GM12878 (cell line): ENCODE measurements around the gene MEIS1.

Experiments used
- ATF2 ChIP-seq: IDR thresholded peaks from 2 replicates; pipeline ENCODE4 v1.6.1; 2012; ENCODE audit warnings: low read length, inconsistent platforms
- CBX3 ChIP-seq: fragments of 200-600 bp; sonication (generic); IDR thresholded peaks from 2 replicates; pipeline ENCODE4 v1.6.1; 2016; ENCODE audit warnings: low read depth, borderline replicate concordance
- CTCF ChIP-seq, 3 experiments: IDR thresholded peaks in 2 of 3; conservative IDR thresholded peaks in 1 of 3; 2 replicates each; pipeline ENCODE4 v1.5.1; 2011; ENCODE audit warnings: low read depth in 3 of 3, low read length in 3 of 3, mild to moderate bottlenecking in 3 of 3, control low read depth in 2 of 3, moderate library complexity in 2 of 3, inconsistent platforms in 1 of 3, mixed read lengths in 1 of 3; ENCODE audit not compliant: control insufficient read depth in 2 of 3, insufficient read depth in 1 of 3; ENCODE audit errors: extremely low read depth in 1 of 3
- MAX ChIP-seq: IDR thresholded peaks from 2 replicates; pipeline ENCODE4 v1.6.1; 2012; ENCODE audit warnings: low read depth, low read length, improper control_type of control experiment
- NKRF ChIP-seq: fragments of 450-650 bp; conservative IDR thresholded peaks from 2 replicates; pipeline ENCODE4 v1.6.1; 2017; ENCODE audit warnings: mild to moderate bottlenecking, moderate library complexity
- POLR2A ChIP-seq: IDR thresholded peaks from 2 replicates; pipeline ENCODE4 v1.6.1; 2011; ENCODE audit warnings: low read depth, mild to moderate bottlenecking, low read length
- POLR2AphosphoS5 ChIP-seq: IDR thresholded peaks from 2 replicates; pipeline ENCODE4 v1.6.1; 2011; ENCODE audit warnings: mild to moderate bottlenecking, low read length, inconsistent platforms
- SPI1 ChIP-seq: IDR thresholded peaks from 2 replicates; pipeline ENCODE4 v1.6.1; 2011; ENCODE audit warnings: low read depth, mild to moderate bottlenecking, low read length, moderate library complexity, borderline replicate concordance; ENCODE audit not compliant: insufficient read depth
- USF1 ChIP-seq: IDR thresholded peaks from 2 replicates; pipeline ENCODE4 v1.6.1; 2011; ENCODE audit warnings: borderline replicate concordance, low read depth, mild to moderate bottlenecking, moderate library complexity, mixed read lengths, low read length; ENCODE audit not compliant: insufficient read depth; ENCODE audit errors: extremely low read length
- ZZZ3 ChIP-seq: IDR thresholded peaks from 2 replicates; pipeline ENCODE4 v1.6.1; 2011; ENCODE audit warnings: low read depth; ENCODE audit not compliant: control insufficient read depth, insufficient read length

GRCh38 chr2:66460031-66460430 lies 25.1 kb downstream of the MEIS1 start:
- TF ChIP-seq ZZZ3 (no peak), SPI1 (no peak), ATF2 (no peak), USF1 (no peak), NKRF (no peak), POLR2A (no peak), CTCF (IDR thresholded peaks at IDR 0.05 in 2 of 3, conservative IDR thresholded peaks at IDR 0.05 in 1 of 3; ENCODE audit: control insufficient read depth in 2 of 3, extremely low read depth in 1 of 3, insufficient read depth in 1 of 3, low read depth in 3 of 3, low read length in 3 of 3) (no peak), CBX3 (no peak), POLR2AphosphoS5 (no peak), MAX (no peak)
